ENCODE results near the gene OGFOD3.

OGFOD3 gene

GRCh38 chr17:82446649-82447048 lies 28.3 kb upstream of the OGFOD3 start:
- DNase-seq (ENCODE audit: low read depth): no peak

- no peak for DNase-seq (ENCODE audit: low read depth)
Measured at GRCh38 chr17:82446124-82446523, 27.7 kb upstream of the OGFOD3 start.

- DNase-seq (ENCODE audit: low read depth): no peak
Measured at GRCh38 chr17:82445542-82445941, 27.2 kb upstream of the OGFOD3 start.

GRCh38 chr17:82444941-82445521 lies 26.6 kb upstream of the OGFOD3 start:
- DNase-seq (ENCODE audit: low read depth): no peak

GRCh38 chr17:82444284-82444893 lies 26.0 kb upstream of the OGFOD3 start:
- no peak for DNase-seq (ENCODE audit: low read depth)

GRCh38 chr17:82443465-82444283 lies 25.3 kb upstream of the OGFOD3 start:
- DNase-seq (ENCODE audit: low read depth): no peak

GRCh38 chr17:82442643-82443464 lies 24.5 kb upstream of the OGFOD3 start:
- DNase-seq (ENCODE audit: low read depth): no peak

GRCh38 chr17:82441691-82442487 lies 23.5 kb upstream of the OGFOD3 start:
- no peak for DNase-seq (ENCODE audit: low read depth)

- DNase-seq (ENCODE audit: low read depth): no peak
Measured at GRCh38 chr17:82440991-82441627, 22.7 kb upstream of the OGFOD3 start.

- no peak for DNase-seq (ENCODE audit: low read depth)
Measured at GRCh38 chr17:82440469-82440981, 22.1 kb upstream of the OGFOD3 start.

GRCh38 chr17:82439829-82440365 lies 21.5 kb upstream of the OGFOD3 start:
- no peak for DNase-seq (ENCODE audit: low read depth)

- DNase-seq (ENCODE audit: low read depth): no peak
Measured at GRCh38 chr17:82439194-82439828, 20.9 kb upstream of the OGFOD3 start.

- no peak for DNase-seq (ENCODE audit: low read depth)
Measured at GRCh38 chr17:82438401-82439193, 20.2 kb upstream of the OGFOD3 start.

GRCh38 chr17:82437325-82437668 lies 18.9 kb upstream of the OGFOD3 start:
- DNase-seq (ENCODE audit: low read depth): no peak

- DNase-seq (ENCODE audit: low read depth): no peak
Measured at GRCh38 chr17:82436601-82437324, 18.4 kb upstream of the OGFOD3 start.

GRCh38 chr17:82435601-82436583 lies 17.5 kb upstream of the OGFOD3 start:
- DNase-seq (ENCODE audit: low read depth): no peak

GRCh38 chr17:82435103-82435502 lies 16.7 kb upstream of the OGFOD3 start:
- no peak for DNase-seq (ENCODE audit: low read depth)

- DNase-seq (ENCODE audit: low read depth): no peak
Measured at GRCh38 chr17:82434216-82434565, 15.8 kb upstream of the OGFOD3 start.

Data from activated T-helper 9 cell treated with anti-CD3 and anti-CD28 coated beads, Interleukin-2, amount 50 U/mL, for 16 hours (primary cell).